Neural cell (in vitro differentiated cells): ENCODE data around the gene SLC6A6.

Experiments used
- EP300 ChIP-seq: fragments of 450-650 bp; conservative IDR thresholded peaks from 2 replicates; pipeline ENCODE4 v1.6.1; 2014; ENCODE audit warnings: antibody characterized with exemption, mild to moderate bottlenecking, moderate library complexity; ENCODE audit not compliant: poor library complexity, severe bottlenecking
- EZH2 ChIP-seq: fragments of 200-600, 300-800 bp; shearing (Covaris generic), sonication (generic); IDR thresholded peaks from 2 replicates; pipeline ENCODE4 v1.6.1; 2014; ENCODE audit warnings: antibody characterized with exemption, low read length, borderline replicate concordance, mild to moderate bottlenecking; ENCODE audit not compliant: insufficient read depth, poor library complexity, severe bottlenecking
- MXI1 ChIP-seq: fragments of 450-650 bp; conservative IDR thresholded peaks from 2 replicates; pipeline ENCODE4 v1.6.1; 2014; ENCODE audit warnings: antibody characterized with exemption, mild to moderate bottlenecking; ENCODE audit not compliant: poor library complexity, severe bottlenecking
- POLR2AphosphoS5 ChIP-seq: IDR thresholded peaks from 2 replicates; pipeline ENCODE4 v1.6.1; 2012
- RAD21 ChIP-seq: fragments of 450-650 bp; conservative IDR thresholded peaks from 2 replicates; pipeline ENCODE4 v1.6.1; 2014; ENCODE audit warnings: antibody characterized with exemption, mild to moderate bottlenecking, moderate library complexity
- SMC3 ChIP-seq: fragments of 450-650 bp; conservative IDR thresholded peaks from 2 replicates; pipeline ENCODE4 v1.6.1; 2014; ENCODE audit warnings: antibody characterized with exemption, mild to moderate bottlenecking, moderate library complexity; ENCODE audit not compliant: poor library complexity
- TAF1 ChIP-seq: IDR thresholded peaks from 2 replicates; pipeline ENCODE4 v1.6.1; 2012; ENCODE audit warnings: low read depth
- TF ChIP-seq, protein P1 (sequence below): IDR thresholded peaks from 2 replicates; pipeline ENCODE4 v1.6.1; 2012; ENCODE audit warnings: borderline replicate concordance
- TF ChIP-seq, protein P2 (sequence below): fragments of 450-650 bp; IDR thresholded peaks from 2 replicates; pipeline ENCODE4 v1.5.1; 2014; ENCODE audit warnings: antibody characterized with exemption, mild to moderate bottlenecking, moderate library complexity; ENCODE audit not compliant: poor library complexity, severe bottlenecking

DNA sequence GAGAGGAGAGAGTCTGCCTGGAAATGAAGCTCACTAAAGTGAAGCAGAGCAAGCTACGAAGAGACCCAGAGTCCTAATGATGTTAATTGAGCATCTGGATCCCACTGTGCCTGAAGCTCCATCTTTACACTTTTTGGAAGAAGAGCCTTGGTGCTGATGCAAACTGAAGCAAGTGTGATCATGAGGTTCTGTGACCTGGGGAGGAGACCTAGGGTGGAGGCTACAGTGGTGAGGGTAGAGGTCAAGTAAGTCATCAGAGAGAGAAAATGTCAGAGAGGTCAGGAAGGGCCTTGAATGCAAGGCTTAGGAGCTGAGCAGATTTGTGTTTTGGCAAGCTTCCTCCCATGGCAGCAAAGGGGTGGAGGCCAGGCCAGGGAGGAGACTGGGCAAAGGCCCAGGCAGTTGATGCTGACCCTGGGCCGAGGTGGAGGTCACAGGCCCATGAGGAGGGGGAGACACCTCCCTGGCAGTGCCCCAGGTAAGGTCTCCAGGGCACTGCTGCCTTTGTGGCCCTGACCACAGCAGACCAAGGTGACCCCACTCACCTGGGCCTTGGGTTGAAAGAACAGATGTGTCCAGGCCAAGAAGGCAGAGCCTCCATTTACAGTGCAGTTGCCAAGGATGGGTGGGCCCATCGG is 136.2 kb downstream of the SLC6A6 start:
- TF ChIP-seq, protein P1, sequence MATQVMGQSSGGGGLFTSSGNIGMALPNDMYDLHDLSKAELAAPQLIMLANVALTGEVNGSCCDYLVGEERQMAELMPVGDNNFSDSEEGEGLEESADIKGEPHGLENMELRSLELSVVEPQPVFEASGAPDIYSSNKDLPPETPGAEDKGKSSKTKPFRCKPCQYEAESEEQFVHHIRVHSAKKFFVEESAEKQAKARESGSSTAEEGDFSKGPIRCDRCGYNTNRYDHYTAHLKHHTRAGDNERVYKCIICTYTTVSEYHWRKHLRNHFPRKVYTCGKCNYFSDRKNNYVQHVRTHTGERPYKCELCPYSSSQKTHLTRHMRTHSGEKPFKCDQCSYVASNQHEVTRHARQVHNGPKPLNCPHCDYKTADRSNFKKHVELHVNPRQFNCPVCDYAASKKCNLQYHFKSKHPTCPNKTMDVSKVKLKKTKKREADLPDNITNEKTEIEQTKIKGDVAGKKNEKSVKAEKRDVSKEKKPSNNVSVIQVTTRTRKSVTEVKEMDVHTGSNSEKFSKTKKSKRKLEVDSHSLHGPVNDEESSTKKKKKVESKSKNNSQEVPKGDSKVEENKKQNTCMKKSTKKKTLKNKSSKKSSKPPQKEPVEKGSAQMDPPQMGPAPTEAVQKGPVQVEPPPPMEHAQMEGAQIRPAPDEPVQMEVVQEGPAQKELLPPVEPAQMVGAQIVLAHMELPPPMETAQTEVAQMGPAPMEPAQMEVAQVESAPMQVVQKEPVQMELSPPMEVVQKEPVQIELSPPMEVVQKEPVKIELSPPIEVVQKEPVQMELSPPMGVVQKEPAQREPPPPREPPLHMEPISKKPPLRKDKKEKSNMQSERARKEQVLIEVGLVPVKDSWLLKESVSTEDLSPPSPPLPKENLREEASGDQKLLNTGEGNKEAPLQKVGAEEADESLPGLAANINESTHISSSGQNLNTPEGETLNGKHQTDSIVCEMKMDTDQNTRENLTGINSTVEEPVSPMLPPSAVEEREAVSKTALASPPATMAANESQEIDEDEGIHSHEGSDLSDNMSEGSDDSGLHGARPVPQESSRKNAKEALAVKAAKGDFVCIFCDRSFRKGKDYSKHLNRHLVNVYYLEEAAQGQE, result no peak
- TF ChIP-seq EZH2, result no peak
- TF ChIP-seq, protein P2, sequence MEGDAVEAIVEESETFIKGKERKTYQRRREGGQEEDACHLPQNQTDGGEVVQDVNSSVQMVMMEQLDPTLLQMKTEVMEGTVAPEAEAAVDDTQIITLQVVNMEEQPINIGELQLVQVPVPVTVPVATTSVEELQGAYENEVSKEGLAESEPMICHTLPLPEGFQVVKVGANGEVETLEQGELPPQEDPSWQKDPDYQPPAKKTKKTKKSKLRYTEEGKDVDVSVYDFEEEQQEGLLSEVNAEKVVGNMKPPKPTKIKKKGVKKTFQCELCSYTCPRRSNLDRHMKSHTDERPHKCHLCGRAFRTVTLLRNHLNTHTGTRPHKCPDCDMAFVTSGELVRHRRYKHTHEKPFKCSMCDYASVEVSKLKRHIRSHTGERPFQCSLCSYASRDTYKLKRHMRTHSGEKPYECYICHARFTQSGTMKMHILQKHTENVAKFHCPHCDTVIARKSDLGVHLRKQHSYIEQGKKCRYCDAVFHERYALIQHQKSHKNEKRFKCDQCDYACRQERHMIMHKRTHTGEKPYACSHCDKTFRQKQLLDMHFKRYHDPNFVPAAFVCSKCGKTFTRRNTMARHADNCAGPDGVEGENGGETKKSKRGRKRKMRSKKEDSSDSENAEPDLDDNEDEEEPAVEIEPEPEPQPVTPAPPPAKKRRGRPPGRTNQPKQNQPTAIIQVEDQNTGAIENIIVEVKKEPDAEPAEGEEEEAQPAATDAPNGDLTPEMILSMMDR, result no peak
- no peak for TF ChIP-seq POLR2AphosphoS5
- no peak for TF ChIP-seq TAF1
- no peak for TF ChIP-seq SMC3
- TF ChIP-seq RAD21, result no peak
- TF ChIP-seq EP300, result no peak
- no peak for TF ChIP-seq MXI1
